ENCODE measurements around the gene PLLP. TPM values are rescaled to one million over a fixed set of nuclear protein-coding genes. Genes with fewer than 3 reads are reported as not detected.

PLLP gene, protein sequence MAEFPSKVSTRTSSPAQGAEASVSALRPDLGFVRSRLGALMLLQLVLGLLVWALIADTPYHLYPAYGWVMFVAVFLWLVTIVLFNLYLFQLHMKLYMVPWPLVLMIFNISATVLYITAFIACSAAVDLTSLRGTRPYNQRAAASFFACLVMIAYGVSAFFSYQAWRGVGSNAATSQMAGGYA
- not detected for total RNA-seq

DNA sequence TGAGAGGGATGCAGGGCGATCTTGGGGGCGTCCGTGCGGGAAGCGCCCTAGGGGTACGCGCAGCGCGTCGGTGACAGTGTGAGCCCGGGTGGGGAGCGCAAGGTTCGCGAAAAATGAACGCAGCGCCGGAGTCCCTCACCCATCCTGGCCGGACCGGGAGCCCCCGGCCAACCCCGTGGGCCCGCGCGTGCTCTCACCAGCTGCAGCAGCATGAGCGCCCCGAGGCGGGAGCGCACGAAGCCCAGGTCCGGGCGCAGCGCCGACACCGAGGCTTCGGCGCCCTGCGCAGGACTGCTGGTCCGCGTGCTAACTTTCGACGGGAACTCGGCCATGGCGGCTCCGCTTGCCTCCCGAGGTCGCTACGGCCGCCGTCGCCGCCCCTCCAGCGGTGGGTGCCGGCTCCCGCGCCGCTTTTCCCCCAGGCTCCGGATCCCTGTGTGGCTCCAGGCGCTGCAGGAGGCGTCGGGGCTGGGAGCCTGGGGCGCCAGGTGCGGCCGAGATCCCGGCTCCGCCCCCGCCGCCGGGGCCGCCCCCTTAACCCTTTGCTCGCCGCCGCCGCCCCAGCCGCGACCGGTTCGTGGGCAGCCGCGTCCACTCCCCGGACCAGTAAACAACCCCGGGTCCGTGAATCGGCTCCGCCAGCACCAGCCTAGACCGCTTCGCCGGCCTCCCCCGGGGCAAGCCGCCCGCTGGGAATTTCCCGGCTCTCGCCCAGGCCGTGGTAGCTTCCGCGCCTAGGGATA lies at the start of gene PLLP:
Gene PLLP (minus strand): TSS at position 464 of the 743 bp plus-strand sequence. CDS start 132 bp downstream, at position 332.
- DNase-seq: peak; percentile 10

GRCh38 chr16:57333402-57333801 lies 48.9 kb upstream of the PLLP start:
- DNase-seq: no peak

DNA sequence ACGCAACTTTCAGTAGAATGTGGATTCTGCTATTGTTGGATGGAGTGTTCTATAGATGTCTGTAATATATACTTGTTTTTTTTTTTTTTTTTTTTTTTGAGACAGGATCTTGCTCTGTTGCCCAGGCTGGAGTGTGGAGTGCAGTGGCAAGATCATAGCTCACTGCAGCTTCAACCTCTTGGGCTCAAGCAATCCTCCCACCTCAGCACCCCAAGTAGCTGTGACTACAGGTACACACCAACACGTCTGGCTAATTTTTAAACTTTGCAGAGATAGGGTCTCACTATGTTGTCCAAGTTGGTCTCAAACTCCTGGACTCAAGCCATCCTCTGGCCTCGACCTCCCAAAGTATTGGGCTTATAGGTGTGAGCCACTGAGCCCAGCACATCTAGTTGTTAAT lies 46.9 kb upstream of the PLLP start:
- DNase-seq: no peak

- DNase-seq: no peak
Measured at GRCh38 chr16:57329718-57330327, 45.4 kb upstream of the PLLP start.

DNA sequence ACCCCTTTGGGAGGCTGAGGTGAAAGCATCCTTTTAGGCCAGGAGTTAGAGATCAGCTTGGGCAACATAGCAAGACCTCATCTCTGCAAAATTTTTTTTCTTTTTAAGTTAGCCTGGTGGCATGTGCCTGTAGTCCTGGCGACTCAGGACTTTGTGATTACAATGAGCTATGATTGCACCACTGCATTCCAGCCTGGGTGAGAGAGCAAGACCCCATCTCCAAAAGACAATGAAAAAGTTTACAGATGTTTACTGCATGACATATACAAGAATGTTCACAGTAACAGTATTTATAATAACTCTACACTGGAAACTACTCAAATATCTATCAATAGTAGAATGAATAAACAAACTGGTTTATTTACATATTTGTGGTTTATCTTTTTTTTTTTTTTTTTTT lies 41.0 kb upstream of the PLLP start:
- no peak for DNase-seq

- no peak for DNase-seq
Measured at GRCh38 chr16:57324749-57325148, 40.3 kb upstream of the PLLP start.

DNA sequence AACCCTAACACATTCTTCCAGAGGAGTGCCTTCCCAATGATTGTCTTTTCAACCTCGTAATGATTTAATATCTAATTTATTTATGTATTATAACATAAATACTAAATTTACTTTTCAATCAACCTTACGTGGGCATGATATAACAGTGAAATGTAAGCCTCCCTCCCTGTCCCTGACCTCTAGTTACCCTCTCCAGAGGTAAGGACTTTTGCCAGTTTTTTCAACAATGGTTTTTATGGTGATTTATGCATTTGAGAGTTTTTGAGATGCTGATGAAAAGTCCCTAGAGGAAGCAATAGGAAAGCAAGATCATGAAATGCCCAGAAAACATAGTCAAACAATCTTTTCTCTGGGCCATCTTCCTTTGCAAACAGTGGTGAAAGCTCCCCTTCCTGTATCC lies 35.2 kb upstream of the PLLP start:
- DNase-seq: no peak

GRCh38 chr16:57318240-57318970 lies 33.9 kb upstream of the PLLP start:
- no peak for DNase-seq

DNA sequence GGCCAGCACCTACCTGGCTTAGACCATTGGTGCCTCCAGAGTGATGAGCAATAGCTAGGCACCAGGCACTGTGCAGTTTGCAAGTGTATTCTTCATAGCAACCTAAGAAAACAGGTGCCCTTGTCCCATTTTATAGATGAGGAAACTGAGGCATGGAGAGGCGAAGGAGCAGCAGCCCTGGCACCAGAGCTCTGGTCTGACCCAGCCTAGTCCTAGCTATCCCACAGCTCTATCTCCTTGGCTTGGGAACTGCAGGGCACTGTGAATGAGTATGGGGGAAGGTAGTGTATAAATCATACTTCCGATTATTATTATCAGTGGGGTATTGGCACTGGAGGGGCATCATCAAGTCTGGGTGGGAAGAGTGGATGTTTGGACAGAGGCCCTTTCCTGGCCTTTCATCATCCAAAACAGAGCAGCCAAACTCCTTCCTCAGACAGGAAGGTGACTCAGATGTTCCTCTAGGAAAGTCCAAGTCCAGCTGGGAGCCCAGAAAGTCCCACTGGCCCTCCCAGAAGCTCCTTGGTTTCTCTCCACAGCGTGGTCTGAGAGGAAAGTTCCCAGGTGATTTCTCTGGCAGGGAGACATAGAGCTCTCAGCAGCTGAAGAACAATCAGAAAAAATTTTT lies 32.0 kb upstream of the PLLP start:
- DNase-seq: no peak

- no peak for DNase-seq
Measured at GRCh38 chr16:57315416-57315815, 30.9 kb upstream of the PLLP start.

DNA sequence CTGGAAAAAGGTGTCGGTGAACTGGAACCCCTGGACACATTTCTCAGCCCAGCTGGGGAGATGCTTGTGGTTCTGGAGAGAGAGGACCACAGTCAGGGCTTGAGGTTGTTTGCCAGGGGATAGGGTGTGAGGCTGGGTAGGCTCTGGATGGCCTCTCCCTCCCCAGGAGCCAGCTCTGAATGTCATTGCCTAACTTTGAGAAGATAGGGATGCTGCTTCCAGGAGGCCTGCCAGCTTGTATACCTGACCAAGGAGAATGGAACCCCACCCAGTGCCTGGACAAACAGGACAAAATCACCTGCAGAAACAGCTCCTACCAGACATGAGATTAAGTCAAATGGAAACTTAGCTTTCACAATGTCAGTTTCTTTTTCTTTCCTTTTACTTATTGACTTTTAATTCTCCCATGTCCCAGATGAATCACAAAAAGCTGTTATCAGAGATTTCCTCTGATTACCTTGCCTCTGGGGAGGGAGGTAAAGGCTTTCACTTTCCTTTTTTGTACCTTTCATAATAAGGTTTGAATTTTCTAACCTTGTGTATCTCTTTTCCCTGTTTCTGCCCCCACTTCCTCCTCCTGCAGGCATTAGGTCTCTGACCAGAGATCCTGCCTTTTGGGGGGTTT lies 29.8 kb upstream of the PLLP start:
- no peak for DNase-seq

- DNase-seq: no peak
Measured at GRCh38 chr16:57313509-57313908, 29.0 kb upstream of the PLLP start.

- DNase-seq: no peak
Measured at GRCh38 chr16:57310801-57311200, 26.3 kb upstream of the PLLP start.

GRCh38 chr16:57308041-57308440 lies 23.6 kb upstream of the PLLP start:
- DNase-seq: no peak

- DNase-seq: no peak
Measured at GRCh38 chr16:57307365-57307764, 22.9 kb upstream of the PLLP start.

DNA sequence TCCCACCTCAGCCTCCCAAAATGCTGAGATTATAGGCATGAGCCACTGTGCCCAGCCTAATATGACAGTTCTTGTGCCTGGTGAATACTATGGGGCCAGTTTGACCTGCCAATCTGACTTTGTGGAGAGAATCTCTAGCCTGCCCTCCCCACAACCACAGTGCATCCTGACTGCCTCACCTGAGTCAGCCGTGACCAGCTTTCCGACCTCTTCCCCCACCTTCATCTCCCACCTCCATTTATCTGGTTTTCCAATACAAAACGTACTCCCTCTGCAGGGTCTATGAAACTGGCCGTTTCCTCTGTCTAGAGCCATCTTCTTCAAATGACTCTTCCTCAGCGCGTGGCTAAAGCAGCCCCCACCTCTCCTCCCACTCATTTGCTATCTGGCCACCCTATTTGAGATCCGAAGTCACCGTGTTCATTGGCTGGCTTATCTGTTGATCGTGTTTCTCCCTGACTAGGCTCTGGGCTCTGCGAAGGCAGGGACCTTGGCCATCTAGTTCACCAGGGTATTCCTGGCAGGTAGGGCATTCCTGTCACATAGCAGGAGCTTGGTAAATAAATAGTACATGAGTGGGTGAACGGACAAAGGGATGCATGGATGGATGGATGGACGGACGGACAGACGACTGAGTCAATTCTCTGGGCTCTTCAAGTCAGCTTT lies 22.3 kb upstream of the PLLP start:
- no peak for DNase-seq

GRCh38 chr16:57305159-57305811 lies 20.8 kb upstream of the PLLP start:
- DNase-seq: no peak

DNA sequence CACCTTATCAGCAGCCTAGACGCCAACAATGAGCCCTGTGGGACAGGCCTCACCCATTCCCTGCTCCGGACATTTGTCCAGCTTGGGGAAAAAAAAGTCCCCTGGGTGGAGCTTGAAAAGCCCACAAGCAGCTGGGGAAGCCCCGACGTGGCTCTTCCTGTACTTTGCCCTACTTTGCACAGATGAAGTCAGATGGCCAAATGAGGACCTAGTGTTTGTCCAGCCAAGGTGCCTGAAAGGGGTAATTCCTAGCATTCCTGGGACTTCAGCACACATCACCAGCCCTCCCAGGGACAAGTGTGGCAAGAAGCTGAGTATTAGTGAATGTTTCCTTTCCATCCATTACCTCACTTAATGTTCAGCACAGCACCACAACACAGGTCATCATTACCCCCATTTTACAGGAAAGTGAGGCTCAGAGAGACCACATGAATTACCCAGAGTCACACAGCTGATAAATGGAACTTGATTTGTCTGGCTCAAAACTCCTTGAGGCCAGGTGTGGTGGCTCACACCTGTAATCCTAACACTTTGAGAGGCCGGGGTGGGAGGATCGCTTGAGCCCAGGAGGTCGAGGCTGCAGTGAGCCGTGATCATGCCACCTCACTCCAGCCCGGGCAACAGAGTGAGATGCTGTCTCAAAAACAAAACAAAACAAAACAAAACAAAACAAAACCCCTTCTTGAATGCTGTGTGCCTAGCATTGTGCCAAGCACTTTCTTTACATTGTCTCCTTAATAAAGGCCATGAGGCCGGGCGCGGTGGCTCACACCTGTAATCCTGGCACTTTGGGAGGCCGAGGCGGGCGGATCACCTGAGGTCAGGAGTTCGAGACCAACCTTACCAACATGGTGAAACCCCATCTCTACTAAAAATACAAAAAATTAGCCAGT lies 19.9 kb upstream of the PLLP start:
- DNase-seq: no peak

GRCh38 chr16:57303910-57304168 lies 19.4 kb upstream of the PLLP start:
- DNase-seq: no peak

DNA sequence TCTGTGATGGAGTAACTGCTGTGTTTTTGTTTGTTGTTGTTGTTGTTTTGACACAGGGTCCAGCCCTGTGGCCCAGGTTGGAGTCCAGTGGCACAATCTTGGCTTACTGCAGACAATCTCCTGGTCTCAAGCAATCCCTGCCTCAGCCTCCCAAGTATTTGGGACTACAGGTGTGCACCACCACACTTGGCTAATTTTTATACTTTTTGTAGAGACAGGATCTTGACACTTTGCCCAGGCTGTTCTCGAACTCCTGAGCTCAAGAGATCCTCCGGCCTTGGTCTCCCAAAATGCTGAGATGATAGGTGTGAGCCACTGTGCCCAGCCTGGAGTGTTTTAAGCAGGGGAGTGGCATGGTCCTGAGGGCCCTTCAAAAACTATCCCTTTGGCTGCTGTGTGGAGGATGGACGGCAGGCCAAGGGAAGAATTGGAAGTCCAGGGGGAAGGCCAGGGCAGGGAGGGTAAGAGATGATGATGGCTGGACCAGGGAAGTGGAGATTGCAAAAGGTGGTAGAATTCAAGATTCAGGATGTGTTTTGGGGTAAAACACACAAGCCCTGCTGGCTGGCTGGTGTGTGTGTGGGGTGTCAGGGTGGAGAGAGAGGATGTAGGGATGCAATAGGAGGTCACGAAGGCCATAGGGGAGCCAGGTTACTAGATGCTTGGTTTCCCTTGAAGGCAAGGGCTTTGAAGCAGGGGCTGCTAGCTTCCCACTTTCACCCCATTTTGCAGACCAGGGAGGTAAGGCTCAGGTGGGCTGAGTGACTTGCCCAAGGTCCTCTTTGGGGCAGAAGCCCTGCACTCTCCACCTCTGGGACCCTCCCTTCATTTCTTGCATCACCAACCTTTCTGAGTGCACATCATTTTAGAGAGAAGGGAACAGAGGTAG lies 18.8 kb upstream of the PLLP start:
- no peak for DNase-seq

Measured in effector CD4-positive, alpha-beta T cell (primary cell).